Measurements from ENCODE around the gene PRKAR1A.
"Not testable (repeated sequence)": the region's sequence is repeated elsewhere in the genome, so short reads cannot be mapped to it uniquely, and the experiment has no call there.

PRKAR1A gene

GRCh38 chr17:68581863-68582645, 69.8 kb downstream of the PRKAR1A start:
- no peak for DNase-seq

GRCh38 chr17:68582867-68583266, 70.6 kb downstream of the PRKAR1A start:
- DNase-seq, result not testable (repeated sequence)

GRCh38 chr17:68584581-68585303, 72.5 kb downstream of the PRKAR1A start:
- no peak for DNase-seq

- DNase-seq, result no peak
Observed at GRCh38 chr17:68585643-68586042, 73.4 kb downstream of the PRKAR1A start.

- DNase-seq, result no peak
Observed at GRCh38 chr17:68587026-68587425, 74.8 kb downstream of the PRKAR1A start.

GRCh38 chr17:68587847-68588246, 75.6 kb downstream of the PRKAR1A start:
- DNase-seq, result no peak

GRCh38 chr17:68588362-68588761, 76.1 kb downstream of the PRKAR1A start:
- no peak for DNase-seq

GRCh38 chr17:68589086-68589485, 76.9 kb downstream of the PRKAR1A start:
- no peak for DNase-seq

GRCh38 chr17:68591583-68591982, 79.4 kb downstream of the PRKAR1A start:
- DNase-seq, result no peak

- no peak for DNase-seq
Observed at GRCh38 chr17:68592009-68592408, 79.8 kb downstream of the PRKAR1A start.

- DNase-seq, result no peak
Observed at GRCh38 chr17:68592682-68593641, 80.7 kb downstream of the PRKAR1A start.

- no peak for DNase-seq
Observed at GRCh38 chr17:68594552-68594951, 82.3 kb downstream of the PRKAR1A start.

- DNase-seq, result no peak
Observed at GRCh38 chr17:68595496-68595895, 83.3 kb downstream of the PRKAR1A start.

- DNase-seq, result no peak
Observed at GRCh38 chr17:68595986-68596385, 83.8 kb downstream of the PRKAR1A start.

GRCh38 chr17:68596411-68596945, 84.2 kb downstream of the PRKAR1A start:
- DNase-seq, result no peak

- no peak for DNase-seq
Observed at GRCh38 chr17:68598074-68598473, 85.8 kb downstream of the PRKAR1A start.

GRCh38 chr17:68598545-68598961, 86.3 kb downstream of the PRKAR1A start:
- no peak for DNase-seq

- no peak for DNase-seq
Observed at GRCh38 chr17:68599091-68599490, 86.9 kb downstream of the PRKAR1A start.

- no peak for DNase-seq
Observed at GRCh38 chr17:68599552-68600066, 87.4 kb downstream of the PRKAR1A start.

- DNase-seq, result no peak
Observed at GRCh38 chr17:68600067-68600930, 88.1 kb downstream of the PRKAR1A start.
